GM21619 (cell line): ENCODE results near the gene PRKD2.
"Not testable (repeated sequence)": the region's sequence is repeated elsewhere in the genome, so short reads cannot be mapped to it uniquely, and the experiment has no call there.

Experiments used
- ATAC-seq: cut with Tn5 transposase; IDR thresholded peaks from one replicate; pipeline ENCODE4 v1.9.1; 2021; ENCODE audit not compliant: unreplicated experiment

The PRKD2 gene

DNA sequence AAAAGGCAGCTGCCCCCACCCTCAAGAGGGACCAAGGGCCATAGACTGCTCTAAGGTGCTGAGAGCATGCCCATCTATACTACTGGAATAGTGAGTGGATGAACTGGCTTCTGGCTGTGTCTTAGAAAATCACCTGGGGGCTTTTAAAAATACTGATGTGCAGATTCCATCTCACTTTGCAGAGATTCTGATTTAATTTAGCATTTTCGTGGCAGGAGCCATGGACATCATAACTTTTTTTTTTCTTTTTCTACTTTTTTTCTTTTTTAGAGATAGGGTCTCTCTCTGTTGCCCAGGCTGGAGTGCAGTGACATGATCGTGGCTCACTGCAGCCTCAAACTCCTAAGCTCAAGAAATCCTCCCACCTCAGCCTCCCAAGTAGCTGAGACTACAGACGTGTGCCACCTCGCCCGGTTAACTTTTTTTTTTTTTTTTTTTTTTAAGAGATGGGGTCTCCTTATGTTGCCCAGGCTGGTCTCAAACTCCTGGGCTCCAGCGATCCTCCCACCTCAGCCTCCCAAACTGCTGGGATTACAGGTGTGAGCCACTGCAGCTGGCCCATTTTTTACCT is 4.1 kb downstream of the PRKD2 start:
- not testable (repeated sequence) for ATAC-seq

DNA sequence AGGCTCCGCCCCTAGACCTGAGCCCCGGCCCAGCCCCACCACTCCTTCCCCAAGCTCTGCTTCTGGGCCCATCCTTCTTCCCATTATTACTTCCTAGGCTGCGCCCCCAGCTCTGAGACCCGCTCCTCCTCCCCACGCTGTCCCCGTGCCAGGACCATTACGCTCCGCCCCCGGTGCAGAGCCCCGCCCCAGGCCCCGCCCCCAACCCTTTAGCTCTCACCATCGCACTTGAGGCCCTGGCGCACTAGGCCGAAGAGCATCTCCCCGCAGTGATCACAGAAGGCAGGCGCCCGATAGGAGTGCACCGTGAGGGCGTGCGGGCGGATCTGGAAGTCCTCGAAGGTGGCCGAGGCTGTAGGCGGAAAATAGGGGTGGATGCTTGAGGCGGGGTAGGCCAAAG is 6.2 kb downstream of the PRKD2 start:
- ATAC-seq: no peak

DNA sequence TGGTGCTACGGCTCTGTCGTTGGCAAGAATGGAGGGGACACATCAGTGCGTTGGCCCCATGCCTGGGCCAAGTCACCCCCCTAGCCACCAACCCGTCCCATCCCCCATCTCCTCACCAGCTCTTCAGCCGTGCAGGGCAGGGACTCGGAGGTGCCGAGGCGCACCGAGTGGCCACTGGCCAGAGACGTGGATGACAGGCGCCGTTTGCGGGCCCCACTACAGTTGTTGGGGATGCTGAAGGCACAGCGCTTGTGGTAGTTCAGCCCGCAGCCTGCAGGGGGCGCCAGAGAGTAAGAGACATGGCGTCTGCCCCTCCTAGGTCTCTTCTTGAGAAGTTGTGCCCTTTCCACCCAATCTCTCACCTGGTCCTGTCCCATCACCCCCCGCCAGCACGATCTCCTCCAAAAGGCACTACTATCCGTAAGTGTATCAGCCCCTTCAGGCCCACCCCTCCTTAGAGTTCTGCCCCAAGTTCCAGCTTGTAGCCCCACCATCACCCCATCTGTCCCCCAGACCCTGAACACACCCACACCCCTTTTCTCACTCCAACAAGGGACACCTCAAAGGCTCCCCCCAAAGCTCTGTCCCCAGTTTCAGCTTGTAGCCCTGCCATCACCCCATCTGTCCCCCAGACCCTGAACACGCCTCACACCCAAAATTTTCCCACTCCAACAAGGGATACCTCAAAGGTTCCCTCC is 12.4 kb downstream of the PRKD2 start:
- no peak for ATAC-seq

GRCh38 chr19:46700704-46701103 is 16.2 kb downstream of the PRKD2 start:
- no peak for ATAC-seq

DNA sequence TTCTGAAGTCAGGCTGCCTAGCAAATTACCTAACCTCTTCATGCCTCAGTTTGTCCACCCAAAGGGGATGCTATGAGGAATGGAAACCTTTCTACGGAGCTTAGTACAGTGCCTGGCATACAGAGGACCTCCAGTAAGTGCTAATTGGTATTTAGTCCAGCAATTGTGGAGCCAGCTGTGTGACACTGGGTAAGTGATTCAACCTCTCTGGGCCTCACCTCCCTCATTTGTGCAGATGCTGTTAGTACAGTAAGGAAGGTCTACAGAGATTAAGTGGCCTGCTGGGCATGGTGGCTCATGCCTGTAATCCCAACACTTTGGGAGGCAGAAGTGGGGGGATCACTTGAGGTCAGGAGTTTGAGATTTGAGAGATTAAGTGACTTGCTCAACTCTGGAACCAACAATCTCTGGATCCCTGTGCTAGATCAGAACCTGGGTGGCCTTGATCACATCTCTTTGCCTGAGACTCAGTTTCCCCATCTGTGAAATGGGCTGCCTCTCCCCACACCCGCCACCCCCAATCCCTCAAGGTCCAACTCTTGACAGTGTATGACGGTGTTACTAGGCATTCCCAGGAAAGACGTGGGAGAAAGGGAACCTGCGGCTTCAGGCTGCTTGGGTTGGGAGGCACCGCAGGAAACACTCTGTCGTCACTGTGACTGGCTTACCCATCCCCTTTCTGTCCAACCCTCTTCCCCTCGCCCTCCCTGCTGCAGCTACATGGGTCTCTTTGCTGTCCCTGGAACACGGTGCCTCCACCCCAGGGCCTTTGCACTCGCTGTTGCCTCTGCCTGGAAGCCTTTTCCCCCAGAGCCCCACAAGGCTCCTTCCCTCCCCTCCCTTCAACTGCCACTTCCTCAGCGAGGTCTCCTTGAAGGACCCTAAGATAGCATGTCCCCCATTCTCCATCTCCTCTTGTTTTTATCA is 18.3 kb downstream of the PRKD2 start:
- no peak for ATAC-seq

- no peak for ATAC-seq
Observed at GRCh38 chr19:46697204-46697960, 19.5 kb downstream of the PRKD2 start.

DNA sequence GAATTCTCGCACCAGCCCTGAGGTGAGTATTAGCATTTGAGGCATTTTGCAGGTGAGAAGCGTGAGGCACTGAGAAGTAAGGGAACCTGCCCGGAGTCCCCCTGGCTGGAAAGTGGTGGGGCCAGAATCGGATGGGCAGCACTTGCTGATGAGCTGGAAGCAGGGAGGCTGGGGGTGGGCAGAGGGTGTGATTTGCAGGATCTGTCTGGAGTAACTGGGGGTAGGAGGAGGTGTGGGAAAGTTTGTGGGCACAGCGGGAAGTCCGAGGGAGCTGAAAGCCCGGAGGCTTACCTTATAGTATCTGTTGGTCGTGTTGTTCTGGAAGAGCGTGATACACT is 20.1 kb downstream of the PRKD2 start:
- no peak for ATAC-seq

- ATAC-seq: no peak
Observed at GRCh38 chr19:46696052-46696451, 20.9 kb downstream of the PRKD2 start.

GRCh38 chr19:46693760-46694159 is 23.2 kb downstream of the PRKD2 start:
- ATAC-seq: no peak

- ATAC-seq: no peak
Observed at GRCh38 chr19:46692918-46693722, 23.8 kb downstream of the PRKD2 start.

DNA sequence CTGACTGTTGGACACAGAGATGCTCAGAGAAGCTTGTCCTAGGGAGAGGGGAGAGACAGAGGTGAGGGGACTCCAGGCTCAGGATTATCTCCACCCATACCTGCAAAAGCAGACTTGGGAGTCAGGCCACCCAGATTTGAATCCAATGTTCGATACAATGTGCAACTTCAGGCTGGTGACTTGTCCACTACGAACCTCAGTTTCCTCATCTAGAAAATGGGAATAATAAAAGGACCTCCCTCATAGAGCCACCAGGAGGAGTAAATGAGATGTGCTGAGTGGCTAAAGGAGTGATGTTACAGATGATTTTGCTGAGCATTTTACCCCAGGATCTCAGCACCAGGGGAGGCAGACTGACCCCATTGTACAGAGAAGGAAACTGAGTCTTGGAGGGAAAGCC is 25.0 kb downstream of the PRKD2 start:
- no peak for ATAC-seq

DNA sequence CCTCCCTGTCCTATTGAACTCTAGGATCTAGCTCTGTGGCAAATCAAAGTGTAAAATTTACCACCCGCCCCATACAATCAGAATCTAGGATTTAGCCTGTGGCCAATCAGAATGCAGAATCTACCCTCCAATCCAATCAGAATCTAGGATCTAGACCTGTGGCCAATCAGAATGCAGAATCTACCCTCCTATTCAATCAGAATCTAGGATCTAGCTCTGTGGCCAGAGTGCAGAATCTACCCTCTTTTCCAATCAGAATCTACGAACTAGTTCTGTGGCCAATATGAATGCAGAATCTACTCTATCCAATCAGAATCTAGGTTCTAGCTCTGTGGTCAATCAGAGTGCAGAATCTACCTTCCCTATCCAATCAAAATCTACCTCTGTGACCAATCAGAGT is 25.8 kb downstream of the PRKD2 start:
- ATAC-seq: no peak

GRCh38 chr19:46689358-46689757 is 27.6 kb downstream of the PRKD2 start:
- ATAC-seq: no peak

DNA sequence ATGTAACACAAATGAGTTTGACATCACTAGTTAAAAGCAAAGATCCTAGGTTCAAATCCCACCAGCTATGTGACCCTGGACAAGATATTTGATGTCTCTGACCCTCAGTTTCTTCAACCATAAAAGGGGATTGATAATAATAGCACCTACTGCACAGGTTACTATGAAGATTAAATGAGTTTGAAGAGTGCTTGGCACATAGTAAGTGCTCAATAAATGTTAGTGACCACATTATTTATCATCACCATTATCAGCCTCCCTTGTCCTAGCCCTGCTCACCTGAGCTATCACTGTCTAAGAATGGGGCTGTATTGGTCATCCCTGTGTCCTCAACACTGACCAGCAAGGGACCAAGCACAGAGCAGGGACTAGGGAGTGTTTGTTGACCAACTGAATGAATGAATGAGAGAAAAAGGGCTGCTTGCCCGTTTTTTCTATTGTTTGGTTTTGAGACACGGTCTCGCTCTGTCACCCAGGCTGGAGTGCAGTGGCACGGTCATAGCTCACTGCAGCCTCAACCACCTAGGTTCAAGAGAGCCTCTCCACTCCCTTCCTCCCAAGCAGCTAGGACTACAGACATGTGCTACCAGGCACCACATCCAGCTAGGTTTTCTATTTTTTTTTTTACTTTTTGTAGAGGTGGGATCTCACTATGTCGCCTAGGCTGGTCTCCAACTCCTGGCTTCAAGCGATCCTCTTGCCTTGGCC is 29.3 kb downstream of the PRKD2 start:
- ATAC-seq: no peak

DNA sequence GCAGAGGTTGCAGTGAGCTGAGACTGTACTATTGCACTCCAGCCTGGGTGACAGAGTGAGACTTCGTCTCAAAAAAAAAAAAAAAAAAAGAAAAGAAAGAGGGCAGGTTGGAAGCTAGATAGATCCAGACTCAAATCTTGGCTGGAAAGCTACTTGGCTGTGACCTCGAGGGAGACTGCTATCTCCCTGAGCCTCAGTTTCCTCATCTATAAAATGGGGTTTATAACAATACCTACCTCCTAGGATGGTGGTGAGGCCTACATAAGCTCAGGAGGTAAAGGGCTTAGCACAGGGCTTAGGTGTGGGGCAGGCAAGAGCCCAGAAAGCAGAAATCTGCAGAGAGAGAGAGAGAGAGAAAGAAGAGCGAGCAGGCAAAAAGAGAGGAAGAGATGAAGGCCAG is 31.7 kb downstream of the PRKD2 start:
- ATAC-seq: no peak

DNA sequence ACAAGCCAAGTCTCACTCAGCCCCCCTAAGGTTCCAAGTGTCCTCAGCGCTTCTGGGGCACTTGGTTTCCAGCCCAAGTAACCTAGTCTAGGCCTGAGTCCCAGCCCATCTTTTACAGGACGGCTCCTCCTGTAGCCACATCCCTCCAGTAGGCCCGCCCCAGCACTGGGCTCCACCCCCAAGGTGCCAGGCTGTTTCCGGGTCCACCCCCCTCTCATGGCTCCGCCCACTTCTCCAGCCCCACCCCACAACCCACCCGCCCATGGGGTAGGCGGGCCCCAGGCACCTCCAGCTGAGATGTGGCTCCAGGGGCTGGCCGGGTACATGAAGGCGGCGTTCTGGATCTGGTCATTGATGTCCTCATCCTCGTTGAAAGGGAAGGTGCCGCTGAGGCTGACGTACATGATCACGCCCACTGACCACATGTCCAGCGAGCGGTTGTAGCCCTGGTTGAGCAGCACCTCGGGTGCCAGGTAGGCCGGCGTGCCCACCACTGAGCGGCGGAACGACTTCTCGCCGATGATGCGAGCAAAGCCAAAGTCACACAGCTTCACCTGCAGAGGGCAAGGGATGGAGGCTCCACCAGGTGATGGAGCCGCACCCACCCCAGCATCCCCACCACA is 38.7 kb downstream of the PRKD2 start:
- no peak for ATAC-seq

DNA sequence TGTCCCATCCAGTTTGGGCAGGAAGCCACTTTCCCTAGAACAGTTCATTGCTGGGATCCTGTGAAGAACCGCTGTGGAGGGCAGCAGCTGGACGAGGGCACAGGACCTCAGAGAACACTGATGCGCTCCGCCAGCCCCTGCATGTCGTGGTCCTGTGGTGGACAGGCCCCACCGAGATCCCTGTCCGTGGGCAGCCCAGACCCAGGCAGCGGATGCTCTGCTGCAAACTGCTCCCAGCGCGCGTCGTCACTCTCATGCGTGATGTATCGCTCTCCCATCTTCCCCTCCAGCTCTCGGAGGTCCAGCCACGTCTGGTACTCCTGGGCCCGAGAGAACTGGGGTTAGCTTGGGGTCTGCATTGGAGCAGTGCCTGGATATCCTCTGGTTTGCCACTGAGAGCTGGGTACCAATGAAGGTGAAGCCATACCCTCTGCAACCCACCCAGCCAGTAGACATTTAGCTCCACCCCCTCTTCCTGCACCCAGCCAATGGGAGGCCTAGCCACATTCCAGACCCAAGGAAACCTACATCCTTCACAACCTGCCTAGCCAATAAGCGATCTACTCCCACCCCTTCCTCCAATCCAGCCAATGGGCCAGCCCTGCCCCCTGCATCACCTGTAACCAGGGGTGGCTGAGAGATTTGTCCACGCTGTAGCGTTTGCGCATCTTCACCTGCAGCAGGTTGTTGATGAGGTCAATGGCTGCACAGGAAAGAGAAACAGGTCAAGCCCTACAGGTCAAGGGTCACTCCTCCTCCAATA is 42.3 kb downstream of the PRKD2 start:
- no peak for ATAC-seq

DNA sequence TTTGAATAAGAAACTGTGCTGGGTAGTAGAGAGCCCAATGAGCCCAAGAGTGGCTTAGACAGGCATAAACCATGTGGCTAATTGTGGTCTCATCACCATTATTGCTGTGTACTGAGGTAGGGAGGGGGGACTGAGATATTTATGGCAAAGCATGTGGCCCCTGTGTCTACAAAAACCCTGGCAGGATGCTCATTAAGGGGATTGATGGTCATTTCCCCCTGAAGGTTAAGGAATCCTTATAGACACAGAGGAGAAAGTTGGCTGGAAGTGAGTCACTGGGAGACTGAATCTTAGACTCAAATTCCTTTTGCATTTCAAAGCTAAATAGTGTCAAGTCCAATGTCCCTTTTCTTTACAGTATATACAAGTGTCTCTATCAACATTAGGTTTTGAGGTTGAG is 46.1 kb downstream of the PRKD2 start:
- ATAC-seq: no peak

DNA sequence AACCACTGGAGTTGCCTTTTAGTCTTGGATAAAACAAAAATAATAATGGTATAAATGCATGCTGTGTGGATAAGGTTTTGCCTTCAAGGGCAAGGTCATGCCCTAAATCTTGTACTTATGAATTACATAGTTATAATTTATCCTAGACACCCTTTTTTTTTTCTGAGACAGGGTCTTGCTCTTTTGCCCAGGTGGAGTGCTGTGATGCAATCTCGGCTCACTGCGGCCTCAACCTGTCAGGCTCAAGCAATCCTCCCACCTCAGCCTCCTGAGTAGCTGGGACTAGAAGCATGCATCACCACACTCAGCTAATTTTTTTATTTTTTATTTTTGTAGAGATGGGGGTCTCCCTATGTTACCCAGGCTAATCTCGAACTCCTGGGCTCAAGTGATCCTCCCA is 48.3 kb downstream of the PRKD2 start:
- ATAC-seq: no peak
